ENCODE results near the gene COL4A2.

Gene COL4A2

DNA sequence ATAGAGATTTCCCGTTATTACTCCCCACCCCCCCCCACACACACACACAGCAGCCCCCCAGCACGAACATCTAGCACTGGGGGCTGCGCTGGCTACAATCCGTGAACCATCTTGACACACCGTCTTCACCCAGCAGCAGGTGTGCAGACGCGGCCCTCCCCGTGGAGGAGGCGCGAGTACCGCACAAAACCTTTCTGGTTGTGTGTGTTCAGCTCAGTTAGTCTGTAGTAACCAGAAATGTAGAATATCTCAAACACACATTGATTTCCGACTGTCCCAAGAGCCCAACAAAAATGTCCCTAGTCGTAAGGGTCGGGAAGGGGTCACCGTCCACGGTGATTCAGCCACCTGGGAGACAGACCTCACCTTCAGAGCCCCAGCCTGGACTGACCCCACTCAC, 131.7 kb downstream of the COL4A2 start:
- Histone ChIP-seq H3K4me1 (ENCODE audit: control insufficient read depth, insufficient read depth, low read length) (no peaks in the 10 kb centered on the region), H3K4me3 (ENCODE audit: low read depth, low read length) (no peak overlapping the region), H3K9me3 (ENCODE audit: control insufficient read depth, insufficient read depth, low read depth, low read length) (no peaks in the 10 kb centered on the region), H3K36me3 (ENCODE audit: control insufficient read depth in 2 of 2, insufficient read depth in 1 of 2, low read length in 2 of 2) (peaks cover 0 to 38% of the 10 kb centered on the region in 2 experiments; a peak in 1 of 3 replicates), H3K27ac (ENCODE audit: extremely low read depth, low read depth, low read length) (no peak overlapping the region)
- TF ChIP-seq OVOL3 (tag by site-specific recombination; IDR thresholded peaks at IDR 0.05): no peak
- no peak for TF ChIP-seq ZFP41 (tag by site-specific recombination; IDR thresholded peaks at IDR 0.05; ENCODE audit: borderline replicate concordance)
- no peak for TF ChIP-seq ZSCAN23 (tag by site-specific recombination; IDR thresholded peaks at IDR 0.05)
- no peak for TF ChIP-seq ZNF660 (tag by site-specific recombination; IDR thresholded peaks at IDR 0.05)
- TF ChIP-seq ZNF350 (tag by site-specific recombination; IDR thresholded peaks at IDR 0.05): no peak
- TF ChIP-seq, protein P1, sequence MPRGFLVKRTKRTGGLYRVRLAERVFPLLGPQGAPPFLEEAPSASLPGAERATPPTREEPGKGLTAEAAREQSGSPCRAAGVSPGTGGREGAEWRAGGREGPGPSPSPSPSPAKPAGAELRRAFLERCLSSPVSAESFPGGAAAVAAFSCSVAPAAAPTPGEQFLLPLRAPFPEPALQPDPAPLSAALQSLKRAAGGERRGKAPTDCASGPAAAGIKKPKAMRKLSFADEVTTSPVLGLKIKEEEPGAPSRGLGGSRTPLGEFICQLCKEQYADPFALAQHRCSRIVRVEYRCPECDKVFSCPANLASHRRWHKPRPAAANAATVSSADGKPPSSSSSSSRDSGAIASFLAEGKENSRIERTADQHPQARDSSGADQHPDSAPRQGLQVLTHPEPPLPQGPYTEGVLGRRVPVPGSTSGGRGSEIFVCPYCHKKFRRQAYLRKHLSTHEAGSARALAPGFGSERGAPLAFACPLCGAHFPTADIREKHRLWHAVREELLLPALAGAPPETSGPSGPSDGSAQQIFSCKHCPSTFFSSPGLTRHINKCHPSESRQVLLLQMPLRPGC (tag by site-specific recombination; IDR thresholded peaks at IDR 0.05): no peak
- TF ChIP-seq ZNF48 (tag by site-specific recombination; IDR thresholded peaks at IDR 0.05): no peak
- TF ChIP-seq ZNF792 (tag by site-specific recombination; IDR thresholded peaks at IDR 0.05): no peak
- no peak for TF ChIP-seq HOXC10 (CRISPR knock-in tag; IDR thresholded peaks at IDR 0.05)
- TF ChIP-seq, protein P2, sequence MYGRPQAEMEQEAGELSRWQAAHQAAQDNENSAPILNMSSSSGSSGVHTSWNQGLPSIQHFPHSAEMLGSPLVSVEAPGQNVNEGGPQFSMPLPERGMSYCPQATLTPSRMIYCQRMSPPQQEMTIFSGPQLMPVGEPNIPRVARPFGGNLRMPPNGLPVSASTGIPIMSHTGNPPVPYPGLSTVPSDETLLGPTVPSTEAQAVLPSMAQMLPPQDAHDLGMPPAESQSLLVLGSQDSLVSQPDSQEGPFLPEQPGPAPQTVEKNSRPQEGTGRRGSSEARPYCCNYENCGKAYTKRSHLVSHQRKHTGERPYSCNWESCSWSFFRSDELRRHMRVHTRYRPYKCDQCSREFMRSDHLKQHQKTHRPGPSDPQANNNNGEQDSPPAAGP (tag by site-specific recombination; IDR thresholded peaks at IDR 0.05): no peak
- CTCF ChIA-PET: no interaction called here
- POLR2A ChIA-PET: no interaction called here

DNA sequence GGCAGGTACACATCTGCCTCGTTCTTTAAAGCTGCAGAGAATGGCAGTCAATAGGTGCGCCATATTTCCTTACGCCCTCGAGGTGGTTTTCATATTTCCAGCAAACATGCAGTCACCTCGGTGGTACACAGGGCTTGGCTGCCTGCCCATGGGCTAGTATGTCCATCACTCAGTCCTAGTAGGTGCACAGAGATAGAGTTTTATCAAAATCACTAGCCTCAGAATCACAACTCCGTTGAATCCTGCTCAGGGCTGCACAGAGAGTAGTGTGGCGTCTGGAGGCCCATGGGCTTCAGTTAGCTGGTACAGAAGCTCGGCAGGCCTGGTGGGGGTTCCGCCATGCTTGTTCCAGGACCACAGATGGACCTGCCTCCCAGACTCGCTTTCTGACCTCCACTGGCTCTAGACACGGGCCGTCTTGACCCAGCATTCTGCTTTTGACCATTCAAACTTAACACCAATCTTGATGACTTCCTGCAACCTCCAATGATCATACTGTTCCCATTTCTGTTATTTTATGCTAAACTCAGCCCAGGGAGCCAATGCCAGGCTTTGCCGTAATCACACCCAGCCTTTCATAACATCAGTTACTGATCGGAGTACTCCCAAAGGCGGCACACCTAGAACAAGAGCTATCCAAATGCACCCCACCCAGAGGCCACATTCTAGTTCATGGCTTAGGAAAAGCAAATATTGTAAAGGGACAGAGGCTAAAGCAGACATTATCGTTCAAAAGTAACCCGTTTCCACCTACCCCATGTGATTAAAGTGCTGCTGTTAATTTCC, 134.1 kb downstream of the COL4A2 start:
- CTCF ChIA-PET: interaction anchor here (0.7 kb wide), 1 partner anchor 113 kb away, joined by 3 read pairs; no protein-coding TSS in a partner anchor
- Histone ChIP-seq H3K4me3 (ENCODE audit: low read depth, low read length) (no peak overlapping the region), H3K9me3 (ENCODE audit: control insufficient read depth, insufficient read depth, low read depth, low read length) (no peaks in the 10 kb centered on the region), H3K36me3 (ENCODE audit: control insufficient read depth in 2 of 2, insufficient read depth in 1 of 2, low read length in 2 of 2) (peaks cover 0 to 32% of the 10 kb centered on the region in 2 experiments; a peak in 1 of 3 replicates), H3K27ac (ENCODE audit: extremely low read depth, low read depth, low read length) (no peak overlapping the region), H3K4me1 (ENCODE audit: control insufficient read depth, insufficient read depth, low read length) (no peaks in the 10 kb centered on the region)
- POLR2A ChIA-PET: no interaction called here
- TF ChIP-seq ZNF175 (tag by site-specific recombination; IDR thresholded peaks at IDR 0.05): no peak
- TF ChIP-seq ZNF558 (tag by site-specific recombination; IDR thresholded peaks at IDR 0.05): no peak
- TF ChIP-seq SP2 (tag by site-specific recombination; IDR thresholded peaks at IDR 0.05): no peak

DNA sequence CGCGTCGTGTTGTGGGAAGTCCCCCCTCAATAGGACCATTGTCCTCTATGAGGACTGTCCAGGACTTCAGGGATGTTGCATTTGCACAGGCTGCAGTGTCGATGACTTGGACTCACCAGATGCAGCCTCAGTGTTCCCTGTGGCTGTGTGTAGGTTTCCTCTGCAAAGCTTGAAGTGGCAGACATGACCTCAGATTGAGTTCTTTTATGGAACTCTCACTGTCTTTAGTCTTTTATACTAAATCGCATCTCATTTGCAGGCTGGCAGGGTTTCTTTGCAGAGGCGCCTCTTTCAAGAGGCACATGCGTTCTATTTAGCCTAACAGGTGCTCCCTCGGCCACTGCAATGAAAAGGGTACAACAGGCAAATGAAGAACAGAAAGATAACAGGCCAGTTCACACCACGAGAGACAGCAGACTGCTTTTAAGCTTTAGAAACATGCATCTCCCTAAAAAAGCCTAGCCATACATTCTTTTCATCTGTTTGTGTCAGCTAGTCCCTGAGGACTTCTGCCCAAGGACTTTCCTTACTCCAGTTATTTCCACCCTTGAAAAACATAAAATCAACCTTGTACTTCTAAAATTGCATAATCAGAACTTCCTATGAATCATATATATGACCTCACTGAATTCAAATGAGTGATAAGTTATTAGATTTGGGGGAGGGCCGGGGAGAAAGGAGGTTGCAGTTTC, 136.0 kb downstream of the COL4A2 start:
- TF ChIP-seq, protein P3, sequence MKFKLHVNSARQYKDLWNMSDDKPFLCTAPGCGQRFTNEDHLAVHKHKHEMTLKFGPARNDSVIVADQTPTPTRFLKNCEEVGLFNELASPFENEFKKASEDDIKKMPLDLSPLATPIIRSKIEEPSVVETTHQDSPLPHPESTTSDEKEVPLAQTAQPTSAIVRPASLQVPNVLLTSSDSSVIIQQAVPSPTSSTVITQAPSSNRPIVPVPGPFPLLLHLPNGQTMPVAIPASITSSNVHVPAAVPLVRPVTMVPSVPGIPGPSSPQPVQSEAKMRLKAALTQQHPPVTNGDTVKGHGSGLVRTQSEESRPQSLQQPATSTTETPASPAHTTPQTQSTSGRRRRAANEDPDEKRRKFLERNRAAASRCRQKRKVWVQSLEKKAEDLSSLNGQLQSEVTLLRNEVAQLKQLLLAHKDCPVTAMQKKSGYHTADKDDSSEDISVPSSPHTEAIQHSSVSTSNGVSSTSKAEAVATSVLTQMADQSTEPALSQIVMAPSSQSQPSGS (tag by site-specific recombination; IDR thresholded peaks at IDR 0.05; ENCODE audit: low read depth): peak; percentile 56
- TF ChIP-seq ZNF433 (tag by site-specific recombination; IDR thresholded peaks at IDR 0.05; ENCODE audit: low read depth) (no peak), SCRT2 (tag by site-specific recombination; IDR thresholded peaks at IDR 0.05) (peak; percentile 56)
- POLR2A ChIA-PET: no interaction called here
- Histone ChIP-seq H3K4me3 (ENCODE audit: low read depth, low read length) (no peak overlapping the region), H3K9me3 (ENCODE audit: control insufficient read depth, insufficient read depth, low read depth, low read length) (no peaks in the 10 kb centered on the region), H3K36me3 (ENCODE audit: control insufficient read depth in 2 of 2, insufficient read depth in 1 of 2, low read length in 2 of 2) (peaks cover 0 to 22% of the 10 kb centered on the region in 2 experiments; a peak in 1 of 3 replicates), H3K4me1 (ENCODE audit: control insufficient read depth, insufficient read depth, low read length) (no peaks in the 10 kb centered on the region), H3K27ac (ENCODE audit: extremely low read depth, low read depth, low read length) (no peak overlapping the region)
- CTCF ChIA-PET: interaction anchor here (2.0 kb wide), 1 partner anchor 13 kb away, joined by 6 read pairs; no protein-coding TSS in a partner anchor
